ENCODE results near the gene SH3GL1. TPM values are rescaled to one million over a fixed set of nuclear protein-coding genes. Genes with fewer than 3 reads are reported as not detected.
"Not testable (repeated sequence)": the region's sequence is repeated elsewhere in the genome, so short reads cannot be mapped to it uniquely, and the experiment has no call there.

SH3GL1 gene
- total RNA-seq, 1 donor from 2014 or later, result 67.8 TPM

- intact Hi-C loops (cut with micrococcal nuclease), result no loop called here
Measured at GRCh38 chr19:4365341-4365740, 35.0 kb downstream of the SH3GL1 start.

- intact Hi-C loops (cut with micrococcal nuclease), result no loop called here
Measured at GRCh38 chr19:4363571-4364304, 36.6 kb downstream of the SH3GL1 start.

DNA sequence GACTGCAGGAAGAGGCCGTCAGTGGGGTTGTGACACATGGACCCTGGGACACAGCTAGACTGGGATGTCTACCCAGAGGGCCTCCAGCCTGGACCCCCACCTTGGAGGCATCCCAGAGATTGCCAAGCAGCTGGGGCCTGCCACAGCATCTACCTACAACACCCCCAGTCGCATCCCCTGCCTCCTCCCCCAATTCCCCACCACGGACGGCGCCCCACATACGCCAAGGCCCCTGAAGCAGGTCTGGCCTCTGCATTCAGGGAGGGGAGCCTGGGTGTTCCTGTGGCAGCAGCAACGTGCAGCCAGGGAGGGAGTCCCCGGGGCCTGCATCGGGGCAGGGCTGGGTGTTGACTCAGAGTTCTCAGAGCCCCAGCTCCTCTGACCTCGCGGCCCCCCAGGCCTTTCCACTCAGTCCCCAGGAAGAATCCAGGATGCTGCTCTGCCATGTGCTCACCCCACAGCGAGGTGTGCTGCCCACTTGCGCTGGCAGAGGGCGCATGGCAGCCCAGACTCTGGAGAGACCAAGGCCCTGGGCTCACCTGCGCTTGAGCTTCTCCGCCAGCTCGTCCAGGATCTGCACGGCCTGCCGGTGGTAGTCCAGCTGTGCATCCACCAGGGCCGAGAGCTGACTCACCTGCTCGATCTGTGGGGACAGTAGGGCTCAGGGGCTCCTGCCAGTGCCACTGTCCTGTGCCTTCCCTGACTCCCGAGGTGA, 37.4 kb downstream of the SH3GL1 start:
- intact Hi-C loops (cut with micrococcal nuclease), result no loop called here

GRCh38 chr19:4362101-4362828, 38.1 kb downstream of the SH3GL1 start:
- intact Hi-C loops (cut with micrococcal nuclease), result no loop called here

GRCh38 chr19:4361152-4362046, 38.9 kb downstream of the SH3GL1 start:
- intact Hi-C loops (cut with micrococcal nuclease), result no loop called here

- intact Hi-C loops (cut with micrococcal nuclease), result no loop called here
Measured at GRCh38 chr19:4360641-4361151, 39.7 kb downstream of the SH3GL1 start.

DNA sequence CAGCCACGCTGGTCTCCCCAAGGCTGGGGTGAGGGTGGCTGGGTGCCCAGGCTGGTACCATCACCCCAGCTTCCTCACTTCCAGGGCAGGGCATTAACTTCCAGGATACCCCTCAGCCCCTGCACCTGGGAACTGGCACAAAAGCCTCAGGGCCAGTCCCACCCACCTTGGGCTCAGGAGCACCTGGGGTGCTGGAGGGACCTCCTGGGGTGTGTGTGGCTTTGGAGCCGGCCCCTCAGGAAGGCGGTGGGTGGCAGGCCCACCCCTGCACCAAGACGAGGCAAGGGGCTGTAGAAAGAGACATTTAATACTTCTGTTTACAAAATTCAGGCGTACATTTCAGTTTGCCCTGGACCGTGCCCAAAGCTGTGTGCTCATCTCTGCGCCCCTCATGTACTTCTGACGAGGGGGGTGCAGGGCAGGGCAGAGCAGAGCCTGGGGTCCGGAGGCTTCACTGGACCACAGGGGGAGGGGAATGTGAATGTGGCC, 40.2 kb downstream of the SH3GL1 start:
- intact Hi-C loops (cut with micrococcal nuclease), result no loop called here

- intact Hi-C loops (cut with micrococcal nuclease), result no loop called here
Measured at GRCh38 chr19:4359627-4360000, 40.7 kb downstream of the SH3GL1 start.

DNA sequence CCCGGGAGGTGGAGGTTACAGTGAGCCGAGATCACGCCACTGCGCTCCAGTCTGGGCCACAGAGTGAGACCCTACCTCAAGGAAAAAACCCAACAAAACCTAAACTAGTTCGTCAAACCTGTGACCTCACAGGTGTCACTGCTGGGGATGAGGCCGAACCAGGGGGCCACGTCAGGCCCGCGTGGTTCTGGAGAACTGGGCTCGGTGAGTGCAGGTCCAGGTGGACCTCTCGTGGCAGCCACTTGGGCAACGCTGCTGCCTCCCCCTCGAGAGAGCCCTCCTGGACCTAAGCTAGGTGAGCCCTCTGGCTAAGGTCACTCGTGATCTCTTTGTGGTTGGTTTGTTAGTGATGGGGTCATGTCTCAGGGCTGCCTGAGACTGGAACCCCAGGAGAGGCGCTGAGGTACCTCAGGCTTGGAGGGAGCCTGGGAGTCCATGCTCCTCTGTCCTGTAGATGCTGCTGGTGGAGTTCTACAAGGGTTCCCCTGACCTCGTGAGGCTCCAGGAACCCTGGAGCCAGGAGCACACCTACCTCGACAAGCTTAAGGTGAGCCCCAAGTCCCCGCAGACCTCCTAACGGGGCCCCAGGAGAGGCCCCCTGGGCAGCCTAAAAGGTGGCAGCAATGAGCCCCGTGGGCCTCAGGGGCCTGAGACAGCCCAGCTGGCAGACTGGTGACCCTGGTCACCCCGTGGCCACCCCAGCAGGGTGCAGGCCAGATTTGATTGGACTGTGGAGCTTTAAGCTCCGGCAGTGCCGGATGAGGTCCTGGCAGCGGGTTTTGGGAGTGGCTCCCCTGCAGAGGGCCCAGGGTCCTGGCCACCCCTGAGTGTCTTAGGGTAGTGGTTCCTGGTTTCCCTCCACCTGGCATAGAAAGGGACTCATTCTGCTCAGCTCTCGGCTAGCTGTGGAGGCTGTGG, 41.4 kb downstream of the SH3GL1 start:
- intact Hi-C loops (cut with micrococcal nuclease), result no loop called here

GRCh38 chr19:4357921-4358326, 42.4 kb downstream of the SH3GL1 start:
- intact Hi-C loops (cut with micrococcal nuclease), result no loop called here

DNA sequence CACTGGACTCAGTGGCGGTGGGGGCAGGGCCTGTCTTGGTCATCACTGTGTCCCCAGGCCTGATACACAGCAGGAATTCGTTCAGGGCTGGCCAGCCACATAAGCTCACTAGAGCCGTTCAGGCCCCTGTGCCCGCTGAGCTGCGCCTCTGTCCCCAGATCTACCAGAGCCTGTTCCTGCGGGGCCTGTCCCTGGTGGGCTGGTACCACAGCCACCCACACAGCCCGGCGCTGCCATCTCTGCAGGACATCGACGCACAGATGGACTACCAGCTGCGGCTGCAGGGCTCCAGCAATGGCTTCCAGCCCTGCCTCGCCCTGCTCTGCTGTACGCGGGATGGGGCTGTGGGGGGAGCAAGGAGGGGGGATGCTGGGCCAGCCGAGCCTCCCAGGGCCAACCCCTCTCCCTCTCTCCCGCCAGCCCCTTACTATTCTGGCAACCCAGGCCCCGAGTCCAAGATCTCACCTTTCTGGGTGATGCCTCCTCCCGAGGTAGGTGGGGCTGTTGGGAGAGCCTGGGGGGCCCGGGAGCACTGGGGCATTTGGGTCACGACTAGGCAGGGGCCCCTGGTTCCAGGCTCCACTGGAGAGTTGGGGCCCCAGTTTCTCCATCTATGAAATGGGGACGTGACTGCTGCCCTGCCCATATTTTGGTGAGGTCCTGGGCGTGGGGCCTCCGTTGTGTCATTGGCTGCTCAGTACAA, 43.1 kb downstream of the SH3GL1 start:
- intact Hi-C loops (cut with micrococcal nuclease), result no loop called here

DNA sequence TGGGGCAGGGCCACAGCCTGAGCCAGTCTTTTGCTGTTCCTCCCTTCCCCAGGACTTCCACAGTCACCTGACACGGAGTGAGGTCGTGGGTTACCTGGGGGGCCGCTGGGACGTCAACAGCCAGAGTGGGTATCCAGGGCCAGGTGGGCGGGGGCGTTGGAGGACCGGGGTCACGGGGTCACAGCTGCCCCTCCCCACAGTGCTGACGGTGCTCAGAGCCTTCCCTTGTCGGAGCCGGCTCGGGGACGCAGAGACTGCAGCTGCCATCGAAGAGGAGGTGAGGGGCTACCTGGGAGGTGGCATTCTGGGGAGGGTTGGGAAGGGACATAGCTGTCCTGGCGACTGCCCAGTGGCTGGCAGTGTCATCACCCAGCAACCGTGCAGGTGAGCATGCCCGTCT, 45.5 kb downstream of the SH3GL1 start:
- intact Hi-C loops (cut with micrococcal nuclease), result no loop called here

DNA sequence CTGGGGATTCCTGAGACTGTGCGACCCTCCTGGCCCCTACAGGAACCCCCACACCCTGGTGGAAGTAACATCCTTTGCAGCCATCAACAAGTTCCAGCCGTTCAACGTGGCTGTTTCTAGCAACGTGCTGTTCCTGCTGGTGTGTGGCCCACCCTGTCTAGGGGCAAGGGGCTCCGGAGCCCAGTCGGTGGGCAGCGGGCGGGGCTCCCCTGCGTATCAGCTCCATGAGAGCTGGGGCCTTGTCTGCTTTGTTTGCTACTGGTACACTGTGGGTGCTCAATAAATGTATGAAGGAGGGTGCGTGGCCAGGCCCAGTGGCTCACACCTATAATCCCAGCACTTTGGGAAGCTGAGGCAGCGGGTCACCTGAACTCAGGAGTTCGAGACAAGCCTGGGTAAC, 46.1 kb downstream of the SH3GL1 start:
- intact Hi-C loops (cut with micrococcal nuclease), result no loop called here

DNA sequence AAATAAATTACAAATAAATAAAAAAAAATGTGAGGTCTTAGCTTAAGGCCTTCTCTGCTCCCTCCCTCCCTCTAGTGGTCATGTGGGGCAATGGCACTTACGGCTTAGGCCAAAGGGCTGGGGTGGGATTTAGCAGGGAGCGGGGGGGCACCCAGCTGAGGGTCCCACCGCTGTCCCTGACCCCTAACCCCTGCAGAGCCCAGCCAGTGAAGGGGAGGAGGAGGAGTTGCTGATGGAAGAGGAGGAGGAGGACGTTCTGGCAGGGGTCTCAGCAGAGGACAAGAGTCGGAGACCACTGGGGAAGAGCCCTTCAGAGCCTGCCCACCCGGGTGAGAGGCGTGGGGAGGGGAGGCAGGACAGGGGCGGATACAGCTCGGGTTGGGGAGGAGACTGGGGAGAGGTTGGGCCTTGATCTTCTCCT, 47.6 kb downstream of the SH3GL1 start:
- intact Hi-C loops (cut with micrococcal nuclease), result loop anchor here (1.0 kb wide), 1 partner anchor 85 kb away; no protein-coding TSS in a partner anchor

GRCh38 chr19:4350726-4351125, 49.6 kb downstream of the SH3GL1 start:
- intact Hi-C loops (cut with micrococcal nuclease), result no loop called here

DNA sequence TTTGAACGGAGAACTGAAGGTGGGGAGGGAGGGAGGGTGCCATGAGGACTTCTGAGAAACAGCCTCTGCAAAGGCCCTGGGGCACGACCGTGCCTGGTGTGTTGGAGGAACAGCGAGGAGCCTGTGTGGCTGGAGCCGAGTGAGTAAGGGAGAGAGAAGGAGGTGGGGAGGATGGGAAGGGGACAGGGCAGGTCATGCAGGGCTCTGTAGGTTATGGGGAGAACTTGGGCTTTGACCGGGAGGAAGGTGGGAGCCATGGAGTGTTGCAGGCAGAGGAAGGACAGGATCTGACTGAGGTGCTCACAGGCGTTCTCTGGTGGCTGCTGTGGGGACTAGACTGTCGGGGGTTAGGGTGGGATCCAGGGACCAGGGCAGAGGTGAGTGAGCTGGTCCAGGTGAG, 50.2 kb downstream of the SH3GL1 start:
- intact Hi-C loops (cut with micrococcal nuclease), result no loop called here

GRCh38 chr19:4349225-4349624, 51.1 kb downstream of the SH3GL1 start:
- intact Hi-C loops (cut with micrococcal nuclease), result not testable (repeated sequence)

DNA sequence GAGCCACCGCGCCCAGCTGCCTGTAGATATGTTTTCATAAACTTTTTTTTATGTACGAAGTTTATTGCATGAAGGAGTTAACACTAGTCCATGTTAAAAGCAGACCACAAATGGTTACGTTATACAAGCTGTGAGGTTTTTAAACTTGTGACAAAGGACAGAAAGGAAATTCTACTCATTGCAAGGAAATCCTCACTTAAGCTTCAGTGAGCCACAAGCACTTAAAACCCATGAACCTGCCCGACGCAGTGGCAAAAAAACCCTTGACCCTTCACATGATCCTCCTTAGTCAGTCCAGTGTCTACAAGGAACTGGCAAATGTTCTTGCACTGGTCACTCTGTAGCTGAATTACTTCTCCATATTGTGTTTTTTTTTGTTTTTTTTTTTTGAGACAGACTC, 52.8 kb downstream of the SH3GL1 start:
- intact Hi-C loops (cut with micrococcal nuclease), result no loop called here

GRCh38 chr19:4346020-4346383, 54.3 kb downstream of the SH3GL1 start:
- intact Hi-C loops (cut with micrococcal nuclease), result no loop called here

Data from T-helper 1 cell treated with Interleukin-12 subunit alpha and Interleukin-12 subunit beta and Interleukin-4 antibody, amounts not matched to agents 30 ng/mL and 1 ng/mL, for 36 hours (primary cell).